Suprapubic skin (tissue), 3 donors: Measurements from ENCODE around the gene TP73.

ENCODE experiments used
- POLR2AphosphoS5 ChIP-seq, 3 donors: sonication (generic); formaldehyde crosslinking; IDR thresholded peaks; one replicate each; pipeline ENCODE4 v1.6.1; 2017; ENCODE audit warnings: antibody characterized with exemption in 3 of 3
- TF ChIP-seq, protein P1 (sequence below), 2 donors: fragments of 200-600 bp in 1 of 2; fragments of 450-650 bp in 1 of 2; sonication (generic) in 1 of 2; IDR thresholded peaks; one replicate each; pipeline ENCODE4 v1.5.1; 2016 to 2019; ENCODE audit warnings: antibody characterized with exemption in 2 of 2, mild to moderate bottlenecking in 1 of 2, moderate library complexity in 1 of 2

DNA sequence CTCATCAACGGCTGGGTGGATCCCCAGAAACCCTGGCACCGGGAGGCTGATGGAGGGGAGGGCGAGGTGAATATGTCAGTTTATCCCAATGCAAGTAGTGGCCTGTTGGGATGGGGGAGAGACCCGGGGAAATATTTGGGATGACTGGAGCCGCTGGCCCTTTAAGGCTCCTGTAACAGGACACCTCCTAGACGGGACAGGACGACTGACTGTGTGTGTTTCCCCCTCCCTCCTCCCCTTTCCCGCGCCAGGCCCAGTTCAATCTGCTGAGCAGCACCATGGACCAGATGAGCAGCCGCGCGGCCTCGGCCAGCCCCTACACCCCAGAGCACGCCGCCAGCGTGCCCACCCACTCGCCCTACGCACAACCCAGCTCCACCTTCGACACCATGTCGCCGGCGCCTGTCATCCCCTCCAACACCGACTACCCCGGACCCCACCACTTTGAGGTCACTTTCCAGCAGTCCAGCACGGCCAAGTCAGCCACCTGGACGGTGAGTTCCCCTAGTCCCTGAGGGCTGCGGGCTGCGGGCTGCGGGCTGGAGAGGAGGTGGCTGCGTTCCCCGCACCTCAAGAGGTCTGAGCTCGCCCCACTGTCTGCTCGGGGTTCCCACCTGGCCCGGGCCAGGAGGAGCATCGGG, 55.1 kb downstream of the TP73 start:
- TF ChIP-seq, protein P1, sequence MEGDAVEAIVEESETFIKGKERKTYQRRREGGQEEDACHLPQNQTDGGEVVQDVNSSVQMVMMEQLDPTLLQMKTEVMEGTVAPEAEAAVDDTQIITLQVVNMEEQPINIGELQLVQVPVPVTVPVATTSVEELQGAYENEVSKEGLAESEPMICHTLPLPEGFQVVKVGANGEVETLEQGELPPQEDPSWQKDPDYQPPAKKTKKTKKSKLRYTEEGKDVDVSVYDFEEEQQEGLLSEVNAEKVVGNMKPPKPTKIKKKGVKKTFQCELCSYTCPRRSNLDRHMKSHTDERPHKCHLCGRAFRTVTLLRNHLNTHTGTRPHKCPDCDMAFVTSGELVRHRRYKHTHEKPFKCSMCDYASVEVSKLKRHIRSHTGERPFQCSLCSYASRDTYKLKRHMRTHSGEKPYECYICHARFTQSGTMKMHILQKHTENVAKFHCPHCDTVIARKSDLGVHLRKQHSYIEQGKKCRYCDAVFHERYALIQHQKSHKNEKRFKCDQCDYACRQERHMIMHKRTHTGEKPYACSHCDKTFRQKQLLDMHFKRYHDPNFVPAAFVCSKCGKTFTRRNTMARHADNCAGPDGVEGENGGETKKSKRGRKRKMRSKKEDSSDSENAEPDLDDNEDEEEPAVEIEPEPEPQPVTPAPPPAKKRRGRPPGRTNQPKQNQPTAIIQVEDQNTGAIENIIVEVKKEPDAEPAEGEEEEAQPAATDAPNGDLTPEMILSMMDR (IDR thresholded peaks at IDR 0.05) = no peak
- TF ChIP-seq POLR2AphosphoS5 (IDR thresholded peaks at IDR 0.05) = no peak
